Ascending aorta (tissue), 2 donors: ENCODE measurements around the gene THAP7. TPM values are rescaled to one million over a fixed set of nuclear protein-coding genes. Genes with fewer than 3 reads are reported as not detected.

Experiments used
- DNase-seq, 2 donors: peaks; one replicate each; pipeline ENCODE4 v3.0.0-alpha.2; 2019; ENCODE audit warnings: low spot score in 2 of 2
- H3K27ac ChIP-seq, 2 donors: fragments of 200-600 bp; sonication (generic); one replicate each; pipeline ENCODE4 v1.5.1; 2016 to 2017; ENCODE audit warnings: mild to moderate bottlenecking in 1 of 2
- H3K27me3 ChIP-seq: fragments of 200-600 bp; sonication (generic); one replicate; pipeline ENCODE4 v1.5.1; 2017
- H3K36me3 ChIP-seq, 2 donors: fragments of 200-600 bp; sonication (generic); one replicate each; pipeline ENCODE4 v1.5.1; 2016
- H3K4me1 ChIP-seq, 2 donors: fragments of 200-600 bp; sonication (generic); one replicate each; pipeline ENCODE4 v1.5.1; 2016 to 2017; ENCODE audit warnings: mild to moderate bottlenecking in 1 of 2
- H3K4me3 ChIP-seq, 2 donors: fragments of 200-600 bp; sonication (generic); one replicate each; pipeline ENCODE4 v1.5.1; 2016 to 2017; ENCODE audit warnings: mild to moderate bottlenecking in 1 of 2
- H3K9me3 ChIP-seq, 2 donors: fragments of 200-600 bp; sonication (generic); one replicate each; pipeline ENCODE4 v1.5.1; 2016
- CTCF ChIP-seq, 3 experiments: fragments of 200-600 bp in 2 of 3; fragments of 450-650 bp in 1 of 3; sonication (generic) in 2 of 3; IDR thresholded peaks; one replicate each; pipeline ENCODE4 v1.5.1; 2016 to 2019; ENCODE audit warnings: antibody characterized with exemption in 3 of 3, mild to moderate bottlenecking in 1 of 3, moderate library complexity in 1 of 3
- intact Hi-C: fragments of 100-400 bp; cut with DNase I; formaldehyde crosslinking; loops from one replicate; pipeline ENCODE4 v1.15.1; 2023
- total RNA-seq: library from RNA; depleted of rRNA; stranded (reverse); fragments of >200 nt; gene quantifications from one replicate; pipeline ENCODE4 v1.1.0, GENCODE V29; 2016

The THAP7 gene
- total RNA-seq, 1 donor from 2014 or later = 37.9 TPM

- intact Hi-C loops = loop anchor here (10.0 kb wide), 1 partner anchor 111 kb away; no protein-coding TSS in a partner anchor
- Histone ChIP-seq H3K36me3 (no peaks in the 10 kb centered on the region), H3K4me3 (no peak overlapping the region), H3K27me3 (peaks cover 12% of the 10 kb centered on the region), H3K27ac (no peak overlapping the region), H3K9me3 (no peaks in the 10 kb centered on the region), H3K4me1 (peaks cover 0 to 3% of the 10 kb centered on the region in 2 donors)
- no peak for DNase-seq
- TF ChIP-seq CTCF (IDR thresholded peaks at IDR 0.05) = no peak
Measured at GRCh38 chr22:20963201-20964052, 38.5 kb downstream of the THAP7 start.

GRCh38 chr22:20962491-20962945 is 39.4 kb downstream of the THAP7 start:
- intact Hi-C loops = loop anchor here (10.0 kb wide), 1 partner anchor 112 kb away; no protein-coding TSS in a partner anchor
- peaks cover 12% of the 10 kb centered on the region for H3K27me3 ChIP-seq
- no peaks in the 10 kb centered on the region for H3K36me3 ChIP-seq
- no peak overlapping the region for H3K27ac ChIP-seq
- H3K9me3 ChIP-seq = no peaks in the 10 kb centered on the region
- no peak overlapping the region for H3K4me3 ChIP-seq
- no peak for DNase-seq
- no peak for TF ChIP-seq CTCF (IDR thresholded peaks at IDR 0.05)
- peaks cover 0 to 3% of the 10 kb centered on the region in 2 donors for H3K4me1 ChIP-seq

- TF ChIP-seq CTCF (IDR thresholded peaks at IDR 0.05) = no peak
- intact Hi-C loops = loop anchor here (10.0 kb wide), 1 partner anchor 114 kb away; no protein-coding TSS in a partner anchor
- Histone ChIP-seq H3K4me3 (no peak overlapping the region), H3K27me3 (peaks cover 12% of the 10 kb centered on the region), H3K4me1 (peaks cover 0 to 7% of the 10 kb centered on the region in 2 donors), H3K27ac (no peak overlapping the region), H3K9me3 (no peaks in the 10 kb centered on the region), H3K36me3 (no peaks in the 10 kb centered on the region)
- DNase-seq = no peak
Measured at GRCh38 chr22:20960609-20961008, 41.3 kb downstream of the THAP7 start.

GRCh38 chr22:20959578-20960461 is 42.1 kb downstream of the THAP7 start:
- Histone ChIP-seq H3K4me1 (peaks cover 0 to 7% of the 10 kb centered on the region in 2 donors), H3K36me3 (no peaks in the 10 kb centered on the region), H3K4me3 (no peak overlapping the region), H3K9me3 (no peaks in the 10 kb centered on the region), H3K27ac (no peak overlapping the region), H3K27me3 (peaks cover 7% of the 10 kb centered on the region)
- TF ChIP-seq CTCF (IDR thresholded peaks at IDR 0.05) = no peak
- no peak for DNase-seq
- intact Hi-C loops = loop anchor here (10.0 kb wide), 1 partner anchor 115 kb away; no protein-coding TSS in a partner anchor

- Histone ChIP-seq H3K4me1 (peaks cover 0 to 4% of the 10 kb centered on the region in 2 donors), H3K27me3 (no peaks in the 10 kb centered on the region), H3K9me3 (no peaks in the 10 kb centered on the region), H3K36me3 (peaks cover 0 to 7% of the 10 kb centered on the region in 2 donors), H3K4me3 (peak overlapping the region; percentile 60 to 77), H3K27ac (no peak overlapping the region)
- DNase-seq = no peak
- intact Hi-C loops = no loop called here
- TF ChIP-seq CTCF (IDR thresholded peaks at IDR 0.05) = no peak
Measured at GRCh38 chr22:20957683-20958431, 44.1 kb downstream of the THAP7 start.
